ENCODE results near the gene EIF3L.

Gene EIF3L

GRCh38 chr22:37831472-37831871, 17.7 kb upstream of the EIF3L start:
- Histone ChIP-seq H3K27me3 (ENCODE audit: insufficient read depth, low read depth, severe bottlenecking) (no peaks in the 10 kb centered on the region), H3K4me3 (ENCODE audit: low read depth, low read length) (no peak overlapping the region), H3K36me3 (peaks cover 55% of the 10 kb centered on the region), H3K9me3 (ENCODE audit: severe bottlenecking) (no peaks in the 10 kb centered on the region), H3K27ac (no peak overlapping the region)
- DNase-seq = no peak
- TF ChIP-seq CTCF (IDR thresholded peaks at IDR 0.05; ENCODE audit: low read depth, low read length) = no peak

- peaks cover 57% of the 10 kb centered on the region for H3K36me3 ChIP-seq
- TF ChIP-seq CTCF (IDR thresholded peaks at IDR 0.05; ENCODE audit: low read depth, low read length) = no peak
Measured at GRCh38 chr22:37832022-37832857, 17.0 kb upstream of the EIF3L start.

GRCh38 chr22:37842015-37842793, 7.0 kb upstream of the EIF3L start:
- Histone ChIP-seq H3K36me3 (peaks cover 24% of the 10 kb centered on the region), H3K9me3 (ENCODE audit: severe bottlenecking) (no peaks in the 10 kb centered on the region), H3K27me3 (ENCODE audit: insufficient read depth, low read depth, severe bottlenecking) (no peaks in the 10 kb centered on the region), H3K27ac (no peak overlapping the region), H3K4me3 (ENCODE audit: low read depth, low read length) (no peak overlapping the region)
- no peak for DNase-seq
- no peak for TF ChIP-seq CTCF (IDR thresholded peaks at IDR 0.05; ENCODE audit: low read depth, low read length)

More at GRCh38 chr22:37832022-37832857, 17.0 kb upstream of the EIF3L start:
- no peaks in the 10 kb centered on the region for H3K27me3 ChIP-seq (ENCODE audit: insufficient read depth, low read depth, severe bottlenecking)
- H3K4me3 ChIP-seq (ENCODE audit: low read depth, low read length) = no peak overlapping the region
- H3K9me3 ChIP-seq (ENCODE audit: severe bottlenecking) = no peaks in the 10 kb centered on the region
- no peak overlapping the region for H3K27ac ChIP-seq
- no peak for DNase-seq

GRCh38 chr22:37843741-37844089, 5.5 kb upstream of the EIF3L start:
- peak overlapping the region; percentile 86 for H3K27ac ChIP-seq
- peaks cover 13% of the 10 kb centered on the region for H3K36me3 ChIP-seq
- no peak for DNase-seq
- no peaks in the 10 kb centered on the region for H3K9me3 ChIP-seq (ENCODE audit: severe bottlenecking)
- TF ChIP-seq CTCF (IDR thresholded peaks at IDR 0.05; ENCODE audit: low read depth, low read length) = no peak
- no peaks in the 10 kb centered on the region for H3K27me3 ChIP-seq (ENCODE audit: insufficient read depth, low read depth, severe bottlenecking)
- peak overlapping the region; percentile 68 for H3K4me3 ChIP-seq (ENCODE audit: low read depth, low read length)

GRCh38 chr22:37844904-37845329, 4.3 kb upstream of the EIF3L start:
- DNase-seq = no peak
- TF ChIP-seq CTCF (IDR thresholded peaks at IDR 0.05; ENCODE audit: low read depth, low read length) = no peak
- H3K9me3 ChIP-seq (ENCODE audit: severe bottlenecking) = no peaks in the 10 kb centered on the region
- no peaks in the 10 kb centered on the region for H3K27me3 ChIP-seq (ENCODE audit: insufficient read depth, low read depth, severe bottlenecking)
- H3K27ac ChIP-seq = peak overlapping the region; percentile 86
- H3K36me3 ChIP-seq = peaks cover 3% of the 10 kb centered on the region
- peak overlapping the region; percentile 68 for H3K4me3 ChIP-seq (ENCODE audit: low read depth, low read length)
